HTR-8/SVneo (cell line): ENCODE data around the gene TMPO.
"Not testable (repeated sequence)": the region's sequence is repeated elsewhere in the genome, so short reads cannot be mapped to it uniquely, and the experiment has no call there.

ENCODE experiments used
- DNase-seq: peaks from one replicate; pipeline ENCODE4 v3.0.0; 2011; ENCODE audit warnings: low spot score, mixed read lengths; ENCODE audit not compliant: insufficient read length
- FAIRE-seq: peaks from 2 replicates; lab custom pipeline; 2011; peaks lifted over from hg19 to GRCh38; lab: Jason Lieb, UNC

The TMPO gene

GRCh38 chr12:98572010-98572409 lies 56.6 kb downstream of the TMPO start:
- FAIRE-seq (no peak), DNase-seq (no peak)

GRCh38 chr12:98574110-98574509 lies 58.7 kb downstream of the TMPO start:
- FAIRE-seq, result no peak
- DNase-seq, result no peak

GRCh38 chr12:98575013-98575412 lies 59.6 kb downstream of the TMPO start:
- no peak for DNase-seq
- FAIRE-seq, result no peak

GRCh38 chr12:98576795-98577194 lies 61.4 kb downstream of the TMPO start:
- not testable (repeated sequence) for FAIRE-seq, DNase-seq

- DNase-seq (no peak), FAIRE-seq (no peak)
Measured at GRCh38 chr12:98578392-98578791, 63.0 kb downstream of the TMPO start.

- FAIRE-seq, result no peak
- DNase-seq, result no peak
Measured at GRCh38 chr12:98578821-98579220, 63.4 kb downstream of the TMPO start.

- FAIRE-seq (no peak), DNase-seq (no peak)
Measured at GRCh38 chr12:98579347-98579746, 64.0 kb downstream of the TMPO start.

- no peak for DNase-seq
- no peak for FAIRE-seq
Measured at GRCh38 chr12:98579835-98580234, 64.4 kb downstream of the TMPO start.

GRCh38 chr12:98580695-98581094 lies 65.3 kb downstream of the TMPO start:
- no peak for FAIRE-seq
- DNase-seq, result no peak

GRCh38 chr12:98581101-98581500 lies 65.7 kb downstream of the TMPO start:
- no peak for DNase-seq
- FAIRE-seq, result no peak

- FAIRE-seq (no peak), DNase-seq (no peak)
Measured at GRCh38 chr12:98582093-98582492, 66.7 kb downstream of the TMPO start.

- FAIRE-seq, result no peak
Measured at GRCh38 chr12:98587084-98587483, 71.7 kb downstream of the TMPO start.

GRCh38 chr12:98591209-98591608 lies 75.8 kb downstream of the TMPO start:
- FAIRE-seq (no peak), DNase-seq (no peak)

More at GRCh38 chr12:98587084-98587483, 71.7 kb downstream of the TMPO start:
- no peak for DNase-seq

GRCh38 chr12:98592825-98593322 lies 77.5 kb downstream of the TMPO start:
- FAIRE-seq (no peak), DNase-seq (no peak)

GRCh38 chr12:98593351-98594049 lies 78.1 kb downstream of the TMPO start, which contains the start of gene SLC25A3:
SLC25A3 (plus strand) TSS chr12:98593686; CDS start chr12:98593979, 293 bp downstream.
- DNase-seq, result peak; percentile 96

GRCh38 chr12:98594050-98594835 lies 78.9 kb downstream of the TMPO start:
- FAIRE-seq (no peak), DNase-seq (no peak)

More at GRCh38 chr12:98593351-98594049, 78.1 kb downstream of the TMPO start, which contains the start of gene SLC25A3:
- FAIRE-seq, result peak; percentile 89

GRCh38 chr12:98595243-98595988 lies 80.0 kb downstream of the TMPO start:
- DNase-seq, result no peak
- FAIRE-seq, result no peak

- not testable (repeated sequence) for DNase-seq, FAIRE-seq
Measured at GRCh38 chr12:98597313-98597712, 81.9 kb downstream of the TMPO start.
